ENCODE measurements around the gene APCDD1. TPM values are rescaled to one million over a fixed set of nuclear protein-coding genes. Genes with fewer than 3 reads are reported as not detected.

APCDD1 gene
- total RNA-seq, 1 experiment from 2014 or later, result not detected

GRCh38 chr18:10450986-10451385 is 3.4 kb upstream of the APCDD1 start:
- no peak overlapping the region for H3K27ac ChIP-seq (ENCODE audit: low read depth, low read length)
- no peak for DNase-seq (ENCODE audit: low read depth, low spot score)
- RAD21 ChIA-PET (ENCODE audit: low non-redundant PET in 1 of 2, low total read pairs in 2 of 2, uncharacterized antibody in 2 of 2, unreplicated experiment in 2 of 2), result no interaction called here
- H3K4me3 ChIP-seq (replicated peaks in 1 of 2; ENCODE audit: low read depth in 1 of 2, low read length in 2 of 2), result no peak overlapping the region
- CTCF ChIA-PET, result no interaction called here
- H3K9ac ChIP-seq (ENCODE audit: low read length), result no peak overlapping the region
- no peak for ATAC-seq
- no peaks in the 10 kb centered on the region for H3K4me1 ChIP-seq (ENCODE audit: control insufficient read depth in 1 of 2, insufficient read depth in 2 of 2, low read length in 2 of 2)
- H3K79me2 ChIP-seq (ENCODE audit: insufficient read depth, low read length), result no peaks in the 10 kb centered on the region
- H3K27me3 ChIP-seq (ENCODE audit: insufficient read depth, low read length), result peaks cover 51% of the 10 kb centered on the region
- POLR2A ChIA-PET, result no interaction called here
- no peak overlapping the region for H2AFZ ChIP-seq (ENCODE audit: low read depth, low read length, poor library complexity, severe bottlenecking)
- no peaks in the 10 kb centered on the region for H3K36me3 ChIP-seq (ENCODE audit: control insufficient read depth in 1 of 2, insufficient read depth in 2 of 2, low read length in 2 of 2)
- H3K9me3 ChIP-seq (ENCODE audit: control insufficient read depth in 1 of 2, insufficient read depth in 1 of 2, low read depth in 1 of 2, low read length in 2 of 2), result no peaks in the 10 kb centered on the region
- no peak overlapping the region for H3K4me2 ChIP-seq (ENCODE audit: low read length)
- H4K20me1 ChIP-seq (ENCODE audit: insufficient read depth), result no peaks in the 10 kb centered on the region
- intact Hi-C loops (cut with micrococcal nuclease), result no loop called here
- TF ChIP-seq SRF (IDR thresholded peaks at IDR 0.05; ENCODE audit: low read depth) (no peak), ELF1 (IDR thresholded peaks at IDR 0.05; ENCODE audit: borderline replicate concordance, low read depth) (no peak), YY1 (IDR thresholded peaks at IDR 0.05; ENCODE audit: extremely low read depth, insufficient replicate concordance, low read depth, low read length) (no peak), ZFX (IDR thresholded peaks at IDR 0.05) (no peak), TCF7L2 (IDR thresholded peaks at IDR 0.05; ENCODE audit: borderline replicate concordance, extremely low read depth, insufficient read depth, insufficient read length) (no peak), RAD21 (IDR thresholded peaks at IDR 0.05; ENCODE audit: low read depth) (no peak), SIN3A (IDR thresholded peaks at IDR 0.05; ENCODE audit: low read depth) (no peak), CEBPB (IDR thresholded peaks at IDR 0.05; ENCODE audit: low read depth) (no peak), EZH2phosphoT487 (IDR thresholded peaks at IDR 0.05; ENCODE audit: borderline replicate concordance) (no peak)
- TF ChIP-seq, protein P1, sequence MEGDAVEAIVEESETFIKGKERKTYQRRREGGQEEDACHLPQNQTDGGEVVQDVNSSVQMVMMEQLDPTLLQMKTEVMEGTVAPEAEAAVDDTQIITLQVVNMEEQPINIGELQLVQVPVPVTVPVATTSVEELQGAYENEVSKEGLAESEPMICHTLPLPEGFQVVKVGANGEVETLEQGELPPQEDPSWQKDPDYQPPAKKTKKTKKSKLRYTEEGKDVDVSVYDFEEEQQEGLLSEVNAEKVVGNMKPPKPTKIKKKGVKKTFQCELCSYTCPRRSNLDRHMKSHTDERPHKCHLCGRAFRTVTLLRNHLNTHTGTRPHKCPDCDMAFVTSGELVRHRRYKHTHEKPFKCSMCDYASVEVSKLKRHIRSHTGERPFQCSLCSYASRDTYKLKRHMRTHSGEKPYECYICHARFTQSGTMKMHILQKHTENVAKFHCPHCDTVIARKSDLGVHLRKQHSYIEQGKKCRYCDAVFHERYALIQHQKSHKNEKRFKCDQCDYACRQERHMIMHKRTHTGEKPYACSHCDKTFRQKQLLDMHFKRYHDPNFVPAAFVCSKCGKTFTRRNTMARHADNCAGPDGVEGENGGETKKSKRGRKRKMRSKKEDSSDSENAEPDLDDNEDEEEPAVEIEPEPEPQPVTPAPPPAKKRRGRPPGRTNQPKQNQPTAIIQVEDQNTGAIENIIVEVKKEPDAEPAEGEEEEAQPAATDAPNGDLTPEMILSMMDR (IDR thresholded peaks at IDR 0.05 in 2 of 3, conservative IDR thresholded peaks at IDR 0.05 in 1 of 3; ENCODE audit: borderline replicate concordance in 1 of 3, insufficient read depth in 1 of 3, low read depth in 2 of 3, low read length in 2 of 3), result no peak
- TF ChIP-seq, protein P2, sequence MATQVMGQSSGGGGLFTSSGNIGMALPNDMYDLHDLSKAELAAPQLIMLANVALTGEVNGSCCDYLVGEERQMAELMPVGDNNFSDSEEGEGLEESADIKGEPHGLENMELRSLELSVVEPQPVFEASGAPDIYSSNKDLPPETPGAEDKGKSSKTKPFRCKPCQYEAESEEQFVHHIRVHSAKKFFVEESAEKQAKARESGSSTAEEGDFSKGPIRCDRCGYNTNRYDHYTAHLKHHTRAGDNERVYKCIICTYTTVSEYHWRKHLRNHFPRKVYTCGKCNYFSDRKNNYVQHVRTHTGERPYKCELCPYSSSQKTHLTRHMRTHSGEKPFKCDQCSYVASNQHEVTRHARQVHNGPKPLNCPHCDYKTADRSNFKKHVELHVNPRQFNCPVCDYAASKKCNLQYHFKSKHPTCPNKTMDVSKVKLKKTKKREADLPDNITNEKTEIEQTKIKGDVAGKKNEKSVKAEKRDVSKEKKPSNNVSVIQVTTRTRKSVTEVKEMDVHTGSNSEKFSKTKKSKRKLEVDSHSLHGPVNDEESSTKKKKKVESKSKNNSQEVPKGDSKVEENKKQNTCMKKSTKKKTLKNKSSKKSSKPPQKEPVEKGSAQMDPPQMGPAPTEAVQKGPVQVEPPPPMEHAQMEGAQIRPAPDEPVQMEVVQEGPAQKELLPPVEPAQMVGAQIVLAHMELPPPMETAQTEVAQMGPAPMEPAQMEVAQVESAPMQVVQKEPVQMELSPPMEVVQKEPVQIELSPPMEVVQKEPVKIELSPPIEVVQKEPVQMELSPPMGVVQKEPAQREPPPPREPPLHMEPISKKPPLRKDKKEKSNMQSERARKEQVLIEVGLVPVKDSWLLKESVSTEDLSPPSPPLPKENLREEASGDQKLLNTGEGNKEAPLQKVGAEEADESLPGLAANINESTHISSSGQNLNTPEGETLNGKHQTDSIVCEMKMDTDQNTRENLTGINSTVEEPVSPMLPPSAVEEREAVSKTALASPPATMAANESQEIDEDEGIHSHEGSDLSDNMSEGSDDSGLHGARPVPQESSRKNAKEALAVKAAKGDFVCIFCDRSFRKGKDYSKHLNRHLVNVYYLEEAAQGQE (IDR thresholded peaks at IDR 0.05; ENCODE audit: low read depth), result no peak
- no TSS peak for BruUV-seq (replicated peaks)
- no peaks in the 10 kb centered on the region for H3K9me2 ChIP-seq (ENCODE audit: insufficient read depth)
